GM12878 (cell line): Measurements from ENCODE around the gene PDZRN3. TPM values are rescaled to one million over a fixed set of nuclear protein-coding genes. Genes with fewer than 3 reads are reported as not detected.

Experiments used
- ATAC-seq: fragments of 200-7000 bp; cut with Tn5 transposase; 3 replicates; pipeline ENCODE4 v1.9.1; 2020; ENCODE audit warnings: mild to moderate bottlenecking, moderate library complexity
- BruUV-seq: library from RNA; stranded (reverse); fragments of 400-500 nt; replicated peaks from 2 replicates; lab custom pipeline; 2021; lab: Mats Ljungman, UMichigan
- CTCF ChIA-PET: fragments of 300-600 bp; sonication (Branson Sonifier 250); formaldehyde crosslinking; extraction: SDS; loops from one replicate; lab custom pipeline; 2021; ENCODE audit warnings: inconsistent platforms; lab: Yijun Ruan, JAX
- POLR2A ChIA-PET: fragments of 350-600 bp; formaldehyde crosslinking; extraction: SDS; loops from one replicate; lab custom pipeline; 2021; ENCODE audit warnings: inconsistent platforms; lab: Charles Lee
- RAD21 ChIA-PET: fragments of 300-600 bp; sonication (Branson Sonifier 250); formaldehyde crosslinking; loops from one replicate; lab custom pipeline; 2023; ENCODE audit warnings: antibody characterized with exemption; ENCODE audit not compliant: unreplicated experiment; lab: Charles Lee
- SMC1A ChIA-PET: fragments of 300-600 bp; sonication (Branson Sonifier 250); formaldehyde crosslinking; loops from one replicate; lab custom pipeline; 2023; ENCODE audit not compliant: unreplicated experiment, uncharacterized antibody; lab: Charles Lee
- DNase-seq: peaks from one replicate; pipeline ENCODE4 v3.0.0-alpha.2; 2011; ENCODE audit warnings: low read depth, low spot score
- FAIRE-seq: peaks from 3 replicates; lab custom pipeline; 2011; peaks lifted over from hg19 to GRCh38; lab: Jason Lieb, UNC
- H2AFZ ChIP-seq: 2 replicates; pipeline ENCODE4 v1.6.0; 2011; ENCODE audit warnings: low read depth, low read length, control low read depth; ENCODE audit not compliant: control insufficient read depth
- H3K27ac ChIP-seq: 2 replicates; pipeline ENCODE4 v1.5.1; 2011; ENCODE audit warnings: control low read depth; ENCODE audit not compliant: control insufficient read depth, insufficient read depth
- H3K27me3 ChIP-seq, 2 experiments: replicated peaks in 1 of 2; 2 replicates each; pipeline versions ENCODE4 v1.6.0 to v1.6.1; 2011; ENCODE audit warnings: low read length in 1 of 2; ENCODE audit not compliant: control insufficient read depth in 2 of 2, insufficient read depth in 2 of 2
- H3K36me3 ChIP-seq, 2 experiments: 2 replicates each; pipeline ENCODE4 v1.5.1; 2011; ENCODE audit warnings: low read length in 1 of 2; ENCODE audit not compliant: control insufficient read depth in 2 of 2, insufficient read depth in 2 of 2
- H3K4me1 ChIP-seq: 2 replicates; pipeline ENCODE4 v1.6.1; 2011; ENCODE audit warnings: mild to moderate bottlenecking, low read length, moderate library complexity, mixed read lengths; ENCODE audit not compliant: control insufficient read depth, insufficient read depth
- H3K4me2 ChIP-seq: 2 replicates; pipeline ENCODE4 v1.6.0; 2011; ENCODE audit warnings: control low read depth; ENCODE audit not compliant: control insufficient read depth, insufficient read depth
- H3K4me3 ChIP-seq: fragments of 200-600 bp; sonication (generic); 2 replicates; pipeline ENCODE4 v1.5.1; 2016
- H3K79me2 ChIP-seq: 2 replicates; pipeline ENCODE4 v1.6.0; 2011; ENCODE audit warnings: low read length; ENCODE audit not compliant: control insufficient read depth, insufficient read depth
- H3K9ac ChIP-seq: 2 replicates; pipeline ENCODE4 v1.8.0; 2011; ENCODE audit warnings: low read length, control low read depth, mixed read lengths; ENCODE audit not compliant: control insufficient read depth, insufficient read depth
- H3K9me3 ChIP-seq: replicated peaks from 3 replicates; pipeline ENCODE4 v1.5.1; 2011; ENCODE audit warnings: mild to moderate bottlenecking, low read length; ENCODE audit not compliant: control insufficient read depth, insufficient read depth
- H4K20me1 ChIP-seq: 2 replicates; pipeline ENCODE4 v1.6.0; 2011; ENCODE audit not compliant: control insufficient read depth, insufficient read depth
- BACH1 ChIP-seq: fragments of 450-650 bp; IDR thresholded peaks from 2 replicates; pipeline ENCODE4 v1.6.1; 2017; ENCODE audit warnings: mild to moderate bottlenecking, borderline replicate concordance
- FOS ChIP-seq: IDR thresholded peaks from 3 replicates; pipeline ENCODE4 v1.6.1; 2011; ENCODE audit warnings: borderline replicate concordance; ENCODE audit not compliant: insufficient read length; ENCODE audit errors: extremely low read depth
- FOXK2 ChIP-seq: fragments of 450-650 bp; IDR thresholded peaks from 2 replicates; pipeline ENCODE4 v1.6.1; 2017; ENCODE audit warnings: mild to moderate bottlenecking, moderate library complexity
- HDGF ChIP-seq: fragments of 450-650 bp; IDR thresholded peaks from 2 replicates; pipeline ENCODE4 v1.6.1; 2016; ENCODE audit warnings: antibody characterized with exemption
- JUND ChIP-seq: IDR thresholded peaks from 2 replicates; pipeline ENCODE4 v1.6.1; 2012; ENCODE audit warnings: low read depth, mild to moderate bottlenecking, low read length, improper control_type of control experiment, moderate library complexity
- KDM1A ChIP-seq: fragments of 200-600 bp; sonication (generic); IDR thresholded peaks from 2 replicates; pipeline ENCODE4 v1.6.1; 2016; ENCODE audit warnings: borderline replicate concordance
- NR2F1 ChIP-seq: fragments of 450-650 bp; conservative IDR thresholded peaks from 2 replicates; pipeline ENCODE4 v1.6.1; 2017; ENCODE audit warnings: mild to moderate bottlenecking
- POLR2AphosphoS2 ChIP-seq: IDR thresholded peaks from 2 replicates; pipeline ENCODE4 v1.6.1; 2011; ENCODE audit warnings: low read depth, mild to moderate bottlenecking, low read length, improper control_type of control experiment, moderate library complexity
- POU2F2 ChIP-seq: IDR thresholded peaks from 3 replicates; pipeline ENCODE4 v1.6.1; 2011; ENCODE audit warnings: low read depth, mild to moderate bottlenecking, low read length, borderline replicate concordance
- RAD21 ChIP-seq: IDR thresholded peaks from 2 replicates; pipeline ENCODE4 v1.6.1; 2011; ENCODE audit warnings: mild to moderate bottlenecking, low read depth, low read length, moderate library complexity; ENCODE audit not compliant: insufficient read depth
- STAT3 ChIP-seq: IDR thresholded peaks from 2 replicates; pipeline ENCODE4 v1.6.1; 2011; ENCODE audit warnings: low read depth, low read length, improper control_type of control experiment
- TBL1XR1 ChIP-seq: IDR thresholded peaks from 2 replicates; pipeline ENCODE4 v1.6.1; 2012; ENCODE audit warnings: low read depth, low read length, improper control_type of control experiment
- ZNF24 ChIP-seq: fragments of 450-650 bp; IDR thresholded peaks from 2 replicates; pipeline ENCODE4 v1.6.1; 2017; ENCODE audit warnings: antibody characterized with exemption, mild to moderate bottlenecking
- WGBS: methylation state at CpG from one replicate; pipeline ENCODE4 v1.1.6; 2016; ENCODE audit warnings: low lambda C conversion rate; ENCODE audit not compliant: insufficient replicate concordance, insufficient coverage; ENCODE audit errors: missing lambda C conversion rate; 5-methylcytosine and 5-hydroxymethylcytosine counted together
- in situ Hi-C: fragments of 300-500 bp; cut with MboI; formaldehyde crosslinking; loops from 9 replicates; pipeline ENCODE4 v1.14.3; 2018; ENCODE audit warnings: mixed read lengths
- intact Hi-C: fragments of 100-400 bp; cut with micrococcal nuclease; formaldehyde crosslinking; loops from one replicate; pipeline ENCODE4 v1.14.2; 2022; ENCODE audit not compliant: unreplicated experiment
- polyA plus RNA-seq, 11 experiments: library from polyadenylated mRNA; depleted of rRNA in 4 of 11; unstranded in 6 of 11; stranded (reverse) in 5 of 11; fragments of >200 nt; fragmentation: Nextera tagmentation in 4 of 11; fragmentation: Illumina TruSeq in 1 of 11; extraction: Ambion mirVana in 4 of 11; extraction: Trizol in 1 of 11; gene quantifications; 1 replicate in 1 of 11; 2 replicates in 10 of 11; pipeline versions ENCODE4 v1.2.1 to v1.2.3, GENCODE V29; 2011 to 2016; ENCODE audit warnings: inconsistent platforms in 2 of 11, missing spikeins in 2 of 11, low read depth in 1 of 11
- total RNA-seq, 4 experiments: library from RNA; depleted of rRNA in 3 of 4; stranded (reverse); fragments of >200 nt in 3 of 4; fragmentation: Illumina TruSeq in 1 of 4; extraction: Trizol in 1 of 4; gene quantifications; 2 replicates each; pipeline versions ENCODE4 v1.2.1 to v1.2.3, GENCODE V29; 2013 to 2021
- TF ChIP-seq, protein P1 (sequence below): fragments of 450-650 bp; IDR thresholded peaks from 2 replicates; pipeline ENCODE4 v1.6.1; 2017; ENCODE audit warnings: low read depth, mild to moderate bottlenecking, moderate library complexity
- TF ChIP-seq, protein P2 (sequence below): IDR thresholded peaks from 2 replicates; pipeline ENCODE4 v1.6.1; 2012; ENCODE audit warnings: low read depth, low read length, improper control_type of control experiment
- TF ChIP-seq, protein P3 (sequence below): IDR thresholded peaks from 2 replicates; pipeline ENCODE4 v1.6.1; 2011; ENCODE audit warnings: borderline replicate concordance, low read depth, mild to moderate bottlenecking, moderate library complexity, mixed read lengths, low read length; ENCODE audit not compliant: insufficient read depth; ENCODE audit errors: extremely low read length

The PDZRN3 gene
- total and polyA plus RNA-seq, 10 of the 15 experiments (the other 5 are each of a cell fraction or from before 2014, with no cell fraction given): 0.07 to 0.37 (median 0.12) TPM; not detected in 6

DNA sequence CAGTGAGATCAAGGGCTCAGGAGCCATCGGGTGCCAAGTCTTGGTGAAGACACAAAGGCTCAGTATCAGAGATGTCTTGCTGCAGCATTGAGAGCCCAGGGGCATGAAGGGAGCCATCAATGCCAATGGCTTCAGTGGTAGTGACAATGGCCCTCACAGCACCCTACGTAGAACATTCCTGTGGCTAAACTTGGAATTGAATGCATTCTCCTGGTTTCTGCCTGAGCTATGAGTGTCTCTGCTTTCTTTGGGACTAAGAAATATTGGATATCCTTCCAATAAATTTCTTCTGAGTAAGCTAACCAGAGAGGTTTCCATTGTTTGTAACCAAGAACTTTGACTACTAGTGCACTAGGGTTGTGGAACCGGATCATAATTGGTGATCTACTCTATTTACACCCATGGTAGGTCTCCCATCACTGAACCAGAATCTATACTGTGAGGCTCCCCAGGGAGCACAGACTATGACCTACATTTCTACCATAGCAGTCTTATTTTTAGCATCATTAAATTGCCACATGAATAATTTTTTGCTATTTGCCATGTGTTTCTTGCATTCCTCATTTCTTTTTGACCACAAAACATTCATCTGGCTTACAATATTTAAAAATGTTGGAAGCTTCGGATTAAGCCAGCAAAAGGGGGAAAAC, 31.6 kb upstream of the PDZRN3 start:
- in situ Hi-C loops (no loop called here), intact Hi-C loops (no loop called here)
- no peak overlapping the region for H2AFZ ChIP-seq
- ChIA-PET POLR2A (no interaction called here), CTCF (no interaction called here), SMC1A (no interaction called here), RAD21 (no interaction called here)
- H3K4me1 ChIP-seq: no peaks in the 10 kb centered on the region
- no peak overlapping the region for H3K9ac ChIP-seq
- BruUV-seq: no TSS peak
- H3K27me3 ChIP-seq: no peaks in the 10 kb centered on the region
- DNase-seq (no peak), FAIRE-seq (no peak), ATAC-seq (no peak)
- WGBS: 23% methylated on average over 4 of the region's 4 CpGs
- no peak overlapping the region for H3K4me3 ChIP-seq
- H3K4me2 ChIP-seq: no peak overlapping the region
- H4K20me1 ChIP-seq: no peaks in the 10 kb centered on the region; the same call in 1 of the 2 replicates
- H3K79me2 ChIP-seq: no peaks in the 10 kb centered on the region
- no peaks in the 10 kb centered on the region for H3K36me3 ChIP-seq
- no peak overlapping the region for H3K27ac ChIP-seq
- TF ChIP-seq, protein P1, sequence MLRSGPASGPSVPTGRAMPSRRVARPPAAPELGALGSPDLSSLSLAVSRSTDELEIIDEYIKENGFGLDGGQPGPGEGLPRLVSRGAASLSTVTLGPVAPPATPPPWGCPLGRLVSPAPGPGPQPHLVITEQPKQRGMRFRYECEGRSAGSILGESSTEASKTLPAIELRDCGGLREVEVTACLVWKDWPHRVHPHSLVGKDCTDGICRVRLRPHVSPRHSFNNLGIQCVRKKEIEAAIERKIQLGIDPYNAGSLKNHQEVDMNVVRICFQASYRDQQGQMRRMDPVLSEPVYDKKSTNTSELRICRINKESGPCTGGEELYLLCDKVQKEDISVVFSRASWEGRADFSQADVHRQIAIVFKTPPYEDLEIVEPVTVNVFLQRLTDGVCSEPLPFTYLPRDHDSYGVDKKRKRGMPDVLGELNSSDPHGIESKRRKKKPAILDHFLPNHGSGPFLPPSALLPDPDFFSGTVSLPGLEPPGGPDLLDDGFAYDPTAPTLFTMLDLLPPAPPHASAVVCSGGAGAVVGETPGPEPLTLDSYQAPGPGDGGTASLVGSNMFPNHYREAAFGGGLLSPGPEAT: no peak
- TF ChIP-seq TBL1XR1: no peak
- H3K9me3 ChIP-seq: no peaks in the 10 kb centered on the region

DNA sequence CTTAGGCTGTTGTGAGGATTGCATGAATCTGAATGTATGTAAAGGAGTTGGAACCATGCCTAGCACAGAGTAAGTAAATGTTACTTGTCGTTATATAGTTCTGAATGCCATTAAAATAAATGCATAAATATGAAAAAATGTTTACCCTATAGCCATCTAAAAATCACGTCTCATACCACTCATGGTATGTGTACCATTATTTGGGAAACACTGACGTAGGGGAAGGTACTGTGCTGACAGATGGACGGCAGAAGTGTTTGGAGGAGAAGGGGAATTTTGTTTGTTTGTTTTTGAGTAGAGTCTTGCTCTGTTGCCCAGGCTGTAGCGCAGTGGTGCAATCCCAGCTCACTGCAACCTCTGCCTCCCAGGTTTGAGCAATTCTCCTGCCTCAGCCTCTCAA, 30.5 kb upstream of the PDZRN3 start:
- FAIRE-seq: no peak
- BruUV-seq: no TSS peak
- ChIA-PET SMC1A (no interaction called here), RAD21 (no interaction called here), CTCF (no interaction called here), POLR2A (no interaction called here)
- DNase-seq: no peak
- Histone ChIP-seq H3K4me1 (no peaks in the 10 kb centered on the region), H2AFZ (no peak overlapping the region), H3K27ac (no peak overlapping the region), H3K79me2 (no peaks in the 10 kb centered on the region), H4K20me1 (no peaks in the 10 kb centered on the region; the same call in 1 of the 2 replicates), H3K36me3 (no peaks in the 10 kb centered on the region), H3K4me3 (no peak overlapping the region), H3K9me3 (no peaks in the 10 kb centered on the region), H3K9ac (no peak overlapping the region), H3K27me3 (no peaks in the 10 kb centered on the region), H3K4me2 (no peak overlapping the region)
- 21% methylated on average over 5 of the region's 5 CpGs for WGBS
- intact Hi-C loops (no loop called here), in situ Hi-C loops (no loop called here)
- no peak for ATAC-seq
- TF ChIP-seq STAT3 (no peak), RAD21 (no peak), NR2F1 (no peak), JUND (no peak), BACH1 (no peak), FOXK2 (no peak), POLR2AphosphoS2 (no peak), FOS (no peak), TBL1XR1 (no peak), POU2F2 (no peak), HDGF (no peak), ZNF24 (no peak), KDM1A (no peak)
- TF ChIP-seq, protein P2, sequence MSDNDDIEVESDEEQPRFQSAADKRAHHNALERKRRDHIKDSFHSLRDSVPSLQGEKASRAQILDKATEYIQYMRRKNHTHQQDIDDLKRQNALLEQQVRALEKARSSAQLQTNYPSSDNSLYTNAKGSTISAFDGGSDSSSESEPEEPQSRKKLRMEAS: no peak
- TF ChIP-seq, protein P3, sequence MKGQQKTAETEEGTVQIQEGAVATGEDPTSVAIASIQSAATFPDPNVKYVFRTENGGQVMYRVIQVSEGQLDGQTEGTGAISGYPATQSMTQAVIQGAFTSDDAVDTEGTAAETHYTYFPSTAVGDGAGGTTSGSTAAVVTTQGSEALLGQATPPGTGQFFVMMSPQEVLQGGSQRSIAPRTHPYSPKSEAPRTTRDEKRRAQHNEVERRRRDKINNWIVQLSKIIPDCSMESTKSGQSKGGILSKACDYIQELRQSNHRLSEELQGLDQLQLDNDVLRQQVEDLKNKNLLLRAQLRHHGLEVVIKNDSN: no peak
